HepG2 (cell line): ENCODE results near the gene NACC2. TPM values are rescaled to one million over a fixed set of nuclear protein-coding genes. Genes with fewer than 3 reads are reported as not detected.

Source experiments
- CEBPB ChIP-seq: IDR thresholded peaks from 2 replicates; pipeline ENCODE4 v1.6.1; 2011; ENCODE audit warnings: low read depth, low read length, improper control_type of control experiment, borderline replicate concordance
- CENPT ChIP-seq: sonication (generic); formaldehyde crosslinking; IDR thresholded peaks from 2 replicates; pipeline ENCODE4 v1.8.0; 2022; ENCODE audit warnings: low read depth, mild to moderate bottlenecking, moderate library complexity, missing genetic modification reagents
- CTCF ChIP-seq: sonication (generic); formaldehyde crosslinking; IDR thresholded peaks from 2 replicates; pipeline ENCODE4 v1.5.0; 2020; ENCODE audit warnings: mild to moderate bottlenecking, missing genetic modification reagents, moderate library complexity
- EED ChIP-seq: sonication (generic); formaldehyde crosslinking; IDR thresholded peaks from 2 replicates; pipeline ENCODE4 v1.5.0; 2020; ENCODE audit warnings: mild to moderate bottlenecking, missing genetic modification reagents
- KAT8 ChIP-seq: IDR thresholded peaks from 2 replicates; pipeline ENCODE4 v1.6.1; 2016; ENCODE audit warnings: missing genetic modification reagents, missing compliant biosample characterization
- MXD3 ChIP-seq: IDR thresholded peaks from 2 replicates; pipeline ENCODE4 v1.6.1; 2016; ENCODE audit warnings: mild to moderate bottlenecking, missing biosample characterization, missing genetic modification reagents
- NR2F1 ChIP-seq, 2 experiments: fragments of 450-650 bp in 1 of 2; formaldehyde crosslinking in 1 of 2; IDR thresholded peaks; 2 replicates each; pipeline versions ENCODE4 v1.5.0 to v1.6.1; 2016 to 2020; ENCODE audit warnings: mild to moderate bottlenecking in 1 of 2, missing compliant biosample characterization in 1 of 2, missing genetic modification reagents in 1 of 2, moderate library complexity in 1 of 2
- NR3C1 ChIP-seq: sonication (generic); formaldehyde crosslinking; IDR thresholded peaks from 2 replicates; pipeline ENCODE4 v1.4.0; 2020; ENCODE audit warnings: missing genetic modification reagents
- SMARCE1 ChIP-seq: fragments of 450-650 bp; IDR thresholded peaks from 2 replicates; pipeline ENCODE4 v1.6.1; 2017; ENCODE audit warnings: borderline replicate concordance
- SP4 ChIP-seq: sonication (generic); formaldehyde crosslinking; IDR thresholded peaks from 2 replicates; pipeline ENCODE4 v1.8.1; 2023; ENCODE audit warnings: mild to moderate bottlenecking, missing genetic modification reagents
- SRSF9 ChIP-seq: fragments of 200-400 bp; formaldehyde crosslinking; IDR thresholded peaks from 2 replicates; pipeline ENCODE4 v1.6.1; 2018; ENCODE audit warnings: borderline replicate concordance, mild to moderate bottlenecking, low read depth, low read length; ENCODE audit not compliant: insufficient read depth, poor library complexity, severe bottlenecking
- TFAP4 ChIP-seq: sonication (generic); IDR thresholded peaks from 2 replicates; pipeline ENCODE4 v1.6.1; 2016; ENCODE audit warnings: low read depth, borderline replicate concordance
- YEATS2 ChIP-seq: sonication (generic); formaldehyde crosslinking; IDR thresholded peaks from 2 replicates; pipeline ENCODE4 v1.4.0; 2020; ENCODE audit warnings: missing genetic modification reagents, borderline replicate concordance
- ZC3H13 ChIP-seq: sonication (generic); formaldehyde crosslinking; IDR thresholded peaks from 2 replicates; pipeline ENCODE4 v1.8.1; 2023; ENCODE audit warnings: mild to moderate bottlenecking, missing genetic modification reagents, moderate library complexity
- ZKSCAN1 ChIP-seq: fragments of 150-350 bp; IDR thresholded peaks from 2 replicates; pipeline ENCODE4 v1.6.1; 2014; ENCODE audit warnings: low read length
- ZNF230 ChIP-seq: sonication (generic); formaldehyde crosslinking; IDR thresholded peaks from 2 replicates; pipeline ENCODE4 v1.4.0; 2020; ENCODE audit warnings: mild to moderate bottlenecking, missing genetic modification reagents
- ZNF432 ChIP-seq: sonication (generic); formaldehyde crosslinking; IDR thresholded peaks from 2 replicates; pipeline ENCODE4 v1.5.0; 2020; ENCODE audit warnings: missing genetic modification reagents, mild to moderate bottlenecking, borderline replicate concordance
- ZNF543 ChIP-seq: sonication (generic); formaldehyde crosslinking; IDR thresholded peaks from 2 replicates; pipeline ENCODE4 v1.4.0; 2020; ENCODE audit warnings: mild to moderate bottlenecking, missing genetic modification reagents
- ZNF547 ChIP-seq: sonication (generic); formaldehyde crosslinking; IDR thresholded peaks from 2 replicates; pipeline ENCODE4 v1.5.1; 2020; ENCODE audit warnings: mild to moderate bottlenecking, missing genetic modification reagents
- ZNF605 ChIP-seq: sonication (generic); formaldehyde crosslinking; IDR thresholded peaks from 2 replicates; pipeline ENCODE4 v1.8.0; 2022; ENCODE audit warnings: mild to moderate bottlenecking, missing genetic modification reagents
- ZNF850 ChIP-seq: sonication (generic); formaldehyde crosslinking; conservative IDR thresholded peaks from 2 replicates; pipeline ENCODE4 v1.9.0; 2021; ENCODE audit warnings: mild to moderate bottlenecking, missing genetic modification reagents
- ZXDC ChIP-seq: sonication (generic); formaldehyde crosslinking; IDR thresholded peaks from 2 replicates; pipeline ENCODE4 v1.5.0; 2020; ENCODE audit warnings: mild to moderate bottlenecking, missing genetic modification reagents
- polyA plus RNA-seq, 8 experiments: library from polyadenylated mRNA; depleted of rRNA in 3 of 8; stranded (reverse) in 7 of 8; unstranded in 1 of 8; fragments of >200 nt; fragmentation: Illumina TruSeq in 4 of 8; extraction: Trizol in 4 of 8; gene quantifications; 2 replicates each; pipeline versions ENCODE4 v1.2.1 to v1.2.3, GENCODE V29; 2011 to 2016; ENCODE audit warnings: low read depth in 4 of 8, missing spikeins in 1 of 8, mixed read lengths in 1 of 8; ENCODE audit not compliant: insufficient read depth in 1 of 8
- total RNA-seq, 5 experiments: library from RNA; depleted of rRNA; stranded (reverse); fragments of >200 nt; fragmentation: Illumina TruSeq; extraction: Trizol; gene quantifications; 2 replicates each; pipeline ENCODE4 v1.2.3, GENCODE V29; 2016; ENCODE audit warnings: low read depth in 1 of 5

Gene NACC2
- total and polyA plus RNA-seq, 2 of the 13 experiments (the other 11 are each of a cell fraction or from before 2014, with no cell fraction given) = 5.9 to 12.3 TPM

GRCh38 chr9:135971892-135972291 lies 123.2 kb downstream of the NACC2 start (continued):
- peak; percentile 98 for TF ChIP-seq ZXDC
- TF ChIP-seq EED (CRISPR knock-in tag) = peak; percentile 98
- no peak for TF ChIP-seq ZKSCAN1
- peak; percentile 97 for TF ChIP-seq CENPT (CRISPR knock-in tag)
- peak; percentile 100 for TF ChIP-seq MXD3 (CRISPR knock-in tag)
- peak; percentile 88 for TF ChIP-seq ZNF850
- peak; percentile 91 for TF ChIP-seq SP4
- TF ChIP-seq ZNF547 (CRISPR knock-in tag) = peak; percentile 99
- peak; percentile 86; the same call in 1 of the 2 replicates for TF ChIP-seq NR3C1 (CRISPR knock-in tag)
- peak; percentile 80; the same call in 1 of the 2 replicates for TF ChIP-seq ZNF432
- peak; percentile 92 for TF ChIP-seq KAT8 (CRISPR knock-in tag)
- peak; percentile 86 for TF ChIP-seq TFAP4
- no peak for TF ChIP-seq SMARCE1
- no peak for TF ChIP-seq SRSF9
- TF ChIP-seq ZC3H13 (CRISPR knock-in tag) = peak; percentile 96
- TF ChIP-seq YEATS2 (CRISPR knock-in tag) = peak; percentile 91; the same call in 1 of the 2 replicates
- no peak for TF ChIP-seq CTCF (CRISPR knock-in tag)
- TF ChIP-seq ZNF543 (CRISPR knock-in tag) = peak; percentile 99
- no peak for TF ChIP-seq CEBPB
- peak; percentile 100 for TF ChIP-seq ZNF605 (CRISPR knock-in tag)
- TF ChIP-seq ZNF230 = peak; percentile 99
- TF ChIP-seq NR2F1 (CRISPR knock-in tag; IDR thresholded peaks at IDR 0.05) = no peak; a peak in 1 of 4 replicates
